A673 (cell line): ENCODE measurements around the gene GRIN2A.

Source experiments
- CTCF ChIP-seq: fragments of 300-800, 200-600 bp; sonication (generic); conservative IDR thresholded peaks from 2 replicates; pipeline ENCODE4 v1.5.1; 2017; ENCODE audit warnings: low read depth, mild to moderate bottlenecking, antibody characterized with exemption, low read length, moderate library complexity, mixed read lengths
- EZH2 ChIP-seq: fragments of 200-600 bp; sonication (generic); IDR thresholded peaks from 2 replicates; pipeline ENCODE4 v1.6.1; 2017; ENCODE audit warnings: borderline replicate concordance, low read depth, mild to moderate bottlenecking, mixed read lengths, antibody characterized with exemption, low read length; ENCODE audit not compliant: poor library complexity, severe bottlenecking

GRCh38 chr16:9802160-9802559 lies 380.1 kb downstream of the GRIN2A start:
- no peak for TF ChIP-seq CTCF
- no peak for TF ChIP-seq EZH2
